HL-60 (cell line): Measurements from ENCODE around the gene OR6X1.

Source experiments
- POLR2AphosphoS5 ChIP-seq: IDR thresholded peaks from 2 replicates; pipeline ENCODE4 v1.6.1; 2012; ENCODE audit warnings: low read depth
- TF ChIP-seq, protein P1 (sequence below): IDR thresholded peaks from one replicate; pipeline ENCODE4 v1.5.1; 2011; ENCODE audit warnings: low read length, control low read depth, inconsistent platforms; ENCODE audit not compliant: insufficient read depth

DNA sequence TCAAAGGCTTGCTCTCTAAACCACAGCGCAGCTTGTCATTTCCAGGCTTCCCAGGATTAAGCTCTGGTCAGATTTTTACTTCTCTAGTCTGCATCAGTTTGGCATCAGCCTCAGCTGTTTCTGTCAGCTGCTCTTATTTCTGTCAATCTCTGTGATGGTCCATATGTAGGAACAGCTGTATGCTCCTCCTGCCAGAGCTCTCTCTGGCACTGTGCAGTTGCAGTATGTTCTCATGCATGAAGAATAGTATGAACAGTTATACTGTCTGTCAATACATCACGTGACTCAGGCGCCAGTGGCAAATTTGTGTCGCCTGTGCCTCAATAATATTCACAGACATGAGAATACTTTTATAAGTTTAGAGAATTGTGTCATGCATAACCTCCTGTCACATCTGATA is 45.1 kb upstream of the OR6X1 start:
- TF ChIP-seq, protein P1, sequence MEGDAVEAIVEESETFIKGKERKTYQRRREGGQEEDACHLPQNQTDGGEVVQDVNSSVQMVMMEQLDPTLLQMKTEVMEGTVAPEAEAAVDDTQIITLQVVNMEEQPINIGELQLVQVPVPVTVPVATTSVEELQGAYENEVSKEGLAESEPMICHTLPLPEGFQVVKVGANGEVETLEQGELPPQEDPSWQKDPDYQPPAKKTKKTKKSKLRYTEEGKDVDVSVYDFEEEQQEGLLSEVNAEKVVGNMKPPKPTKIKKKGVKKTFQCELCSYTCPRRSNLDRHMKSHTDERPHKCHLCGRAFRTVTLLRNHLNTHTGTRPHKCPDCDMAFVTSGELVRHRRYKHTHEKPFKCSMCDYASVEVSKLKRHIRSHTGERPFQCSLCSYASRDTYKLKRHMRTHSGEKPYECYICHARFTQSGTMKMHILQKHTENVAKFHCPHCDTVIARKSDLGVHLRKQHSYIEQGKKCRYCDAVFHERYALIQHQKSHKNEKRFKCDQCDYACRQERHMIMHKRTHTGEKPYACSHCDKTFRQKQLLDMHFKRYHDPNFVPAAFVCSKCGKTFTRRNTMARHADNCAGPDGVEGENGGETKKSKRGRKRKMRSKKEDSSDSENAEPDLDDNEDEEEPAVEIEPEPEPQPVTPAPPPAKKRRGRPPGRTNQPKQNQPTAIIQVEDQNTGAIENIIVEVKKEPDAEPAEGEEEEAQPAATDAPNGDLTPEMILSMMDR = no peak
- TF ChIP-seq POLR2AphosphoS5 = no peak
